Activated T-cell treated with anti-CD3 and anti-CD28 coated beads, Interleukin-2, amount 50 U/mL, for 24 hours (primary cell): ENCODE results near the gene GADD45B.
A peak's percentile ranks its signal among the peaks of the same experiment; 100 is the strongest.
"Not testable (repeated sequence)": the region's sequence is repeated elsewhere in the genome, so short reads cannot be mapped to it uniquely, and the experiment has no call there.

Source experiments
- DNase-seq: peaks from one replicate; pipeline ENCODE4 v3.0.0-alpha.2; 2020
- H3K27ac Mint-ChIP-seq: 2 replicates; pipeline ENCODE4 v1.8.0; 2020; ENCODE audit warnings: mild to moderate bottlenecking, mixed read lengths
- H3K27me3 Mint-ChIP-seq: 2 replicates; pipeline ENCODE4 v1.8.0; 2020; ENCODE audit warnings: mixed read lengths
- H3K36me3 Mint-ChIP-seq: 2 replicates; pipeline ENCODE4 v1.8.0; 2020; ENCODE audit warnings: low read depth, mixed read lengths
- H3K4me1 Mint-ChIP-seq: 2 replicates; pipeline ENCODE4 v1.8.0; 2020; ENCODE audit warnings: low read depth, mixed read lengths
- H3K4me3 Mint-ChIP-seq: 2 replicates; pipeline ENCODE4 v1.8.0; 2020; ENCODE audit warnings: mild to moderate bottlenecking, moderate library complexity, mixed read lengths
- H3K9me3 Mint-ChIP-seq: 2 replicates; pipeline ENCODE4 v1.8.0; 2020; ENCODE audit warnings: mixed read lengths

The GADD45B gene

GRCh38 chr19:2484178-2484937 lies 8.4 kb downstream of the GADD45B start:
- Mint-ChIP-seq H3K36me3 (peaks cover 2% of the 10 kb centered on the region), H3K9me3 (peaks cover 20% of the 10 kb centered on the region), H3K27me3 (peaks cover 18% of the 10 kb centered on the region), H3K4me1 (peaks cover 17% of the 10 kb centered on the region), H3K4me3 (no peak overlapping the region), H3K27ac (no peak overlapping the region)
- DNase-seq: no peak

GRCh38 chr19:2485428-2485827 lies 9.5 kb downstream of the GADD45B start:
- Mint-ChIP-seq H3K9me3 (peaks cover 20% of the 10 kb centered on the region), H3K27ac (no peak overlapping the region), H3K4me3 (no peak overlapping the region), H3K27me3 (peaks cover 28% of the 10 kb centered on the region), H3K36me3 (peaks cover 2% of the 10 kb centered on the region), H3K4me1 (peaks cover 15% of the 10 kb centered on the region)
- no peak for DNase-seq

GRCh38 chr19:2487090-2487489 lies 11.2 kb downstream of the GADD45B start:
- peaks cover 15% of the 10 kb centered on the region for H3K4me1 Mint-ChIP-seq
- H3K27me3 Mint-ChIP-seq: peaks cover 44% of the 10 kb centered on the region
- DNase-seq: no peak
- H3K36me3 Mint-ChIP-seq: peaks cover 2% of the 10 kb centered on the region
- H3K9me3 Mint-ChIP-seq: peaks cover 11% of the 10 kb centered on the region
- H3K4me3 Mint-ChIP-seq: no peak overlapping the region
- no peak overlapping the region for H3K27ac Mint-ChIP-seq

- H3K4me3 Mint-ChIP-seq: no peak overlapping the region
- H3K9me3 Mint-ChIP-seq: peaks cover 8% of the 10 kb centered on the region
- no peak for DNase-seq
- H3K4me1 Mint-ChIP-seq: peaks cover 19% of the 10 kb centered on the region
- no peak overlapping the region for H3K27ac Mint-ChIP-seq
- H3K36me3 Mint-ChIP-seq: no peaks in the 10 kb centered on the region
- peaks cover 51% of the 10 kb centered on the region for H3K27me3 Mint-ChIP-seq
Measured at GRCh38 chr19:2487842-2488241, 11.9 kb downstream of the GADD45B start.

- peaks cover 4% of the 10 kb centered on the region for H3K9me3 Mint-ChIP-seq
- no peak for DNase-seq
- H3K27ac Mint-ChIP-seq: no peak overlapping the region
- H3K36me3 Mint-ChIP-seq: no peaks in the 10 kb centered on the region
- H3K4me1 Mint-ChIP-seq: peaks cover 19% of the 10 kb centered on the region
- no peak overlapping the region for H3K4me3 Mint-ChIP-seq
- H3K27me3 Mint-ChIP-seq: peaks cover 55% of the 10 kb centered on the region
Measured at GRCh38 chr19:2488405-2488941, 12.5 kb downstream of the GADD45B start.

- Mint-ChIP-seq H3K4me3 (peak overlapping the region; percentile 29), H3K27me3 (peaks cover 62% of the 10 kb centered on the region), H3K36me3 (no peaks in the 10 kb centered on the region), H3K4me1 (peaks cover 23% of the 10 kb centered on the region), H3K27ac (no peak overlapping the region), H3K9me3 (no peaks in the 10 kb centered on the region)
- DNase-seq: peak; percentile 50
Measured at GRCh38 chr19:2488942-2489731, 13.2 kb downstream of the GADD45B start.

- H3K4me3 Mint-ChIP-seq: no peak overlapping the region
- no peak for DNase-seq
- no peak overlapping the region for H3K27ac Mint-ChIP-seq
- H3K27me3 Mint-ChIP-seq: peaks cover 66% of the 10 kb centered on the region
- no peaks in the 10 kb centered on the region for H3K36me3 Mint-ChIP-seq
- peaks cover 25% of the 10 kb centered on the region for H3K4me1 Mint-ChIP-seq
- H3K9me3 Mint-ChIP-seq: no peaks in the 10 kb centered on the region
Measured at GRCh38 chr19:2490659-2491058, 14.7 kb downstream of the GADD45B start.

GRCh38 chr19:2491130-2491801 lies 15.3 kb downstream of the GADD45B start:
- Mint-ChIP-seq H3K4me1 (peaks cover 31% of the 10 kb centered on the region), H3K9me3 (no peaks in the 10 kb centered on the region), H3K36me3 (no peaks in the 10 kb centered on the region), H3K27ac (no peak overlapping the region), H3K4me3 (no peak overlapping the region), H3K27me3 (peaks cover 66% of the 10 kb centered on the region)
- no peak for DNase-seq

GRCh38 chr19:2492870-2493269 lies 16.9 kb downstream of the GADD45B start:
- no peak overlapping the region for H3K4me3 Mint-ChIP-seq
- H3K4me1 Mint-ChIP-seq: peaks cover 32% of the 10 kb centered on the region
- H3K27me3 Mint-ChIP-seq: peaks cover 60% of the 10 kb centered on the region

GRCh38 chr19:2493448-2493847 lies 17.5 kb downstream of the GADD45B start:
- Mint-ChIP-seq H3K27me3 (peaks cover 54% of the 10 kb centered on the region), H3K4me1 (peaks cover 30% of the 10 kb centered on the region)
- H3K27ac Mint-ChIP-seq, H3K9me3 Mint-ChIP-seq, H3K4me3 Mint-ChIP-seq, H3K36me3 Mint-ChIP-seq, DNase-seq: not testable (repeated sequence)

More at GRCh38 chr19:2492870-2493269, 16.9 kb downstream of the GADD45B start:
- no peak overlapping the region for H3K27ac Mint-ChIP-seq
- H3K36me3 Mint-ChIP-seq: no peaks in the 10 kb centered on the region
- H3K9me3 Mint-ChIP-seq: no peaks in the 10 kb centered on the region
- DNase-seq: no peak

GRCh38 chr19:2494084-2494446 lies 18.1 kb downstream of the GADD45B start:
- no peak for DNase-seq
- peaks cover 50% of the 10 kb centered on the region for H3K27me3 Mint-ChIP-seq
- no peaks in the 10 kb centered on the region for H3K36me3 Mint-ChIP-seq
- H3K4me1 Mint-ChIP-seq: peaks cover 26% of the 10 kb centered on the region
- H3K9me3 Mint-ChIP-seq: no peaks in the 10 kb centered on the region
- H3K27ac Mint-ChIP-seq: no peak overlapping the region
- peak overlapping the region; percentile 53 for H3K4me3 Mint-ChIP-seq

- peaks cover 24% of the 10 kb centered on the region for H3K4me1 Mint-ChIP-seq
- H3K4me3 Mint-ChIP-seq: peak overlapping the region; percentile 53
- peaks cover 46% of the 10 kb centered on the region for H3K27me3 Mint-ChIP-seq
- H3K27ac Mint-ChIP-seq: no peak overlapping the region
- DNase-seq: peak; percentile 63
- H3K36me3 Mint-ChIP-seq: no peaks in the 10 kb centered on the region
- H3K9me3 Mint-ChIP-seq: no peaks in the 10 kb centered on the region
Measured at GRCh38 chr19:2494447-2495129, 18.7 kb downstream of the GADD45B start.

- H3K9me3 Mint-ChIP-seq: no peaks in the 10 kb centered on the region
- peaks cover 45% of the 10 kb centered on the region for H3K27me3 Mint-ChIP-seq
- no peak overlapping the region for H3K27ac Mint-ChIP-seq
- peak; percentile 50 for DNase-seq
- H3K4me1 Mint-ChIP-seq: peaks cover 20% of the 10 kb centered on the region
- no peaks in the 10 kb centered on the region for H3K36me3 Mint-ChIP-seq
- H3K4me3 Mint-ChIP-seq: peak overlapping the region; percentile 31
Measured at GRCh38 chr19:2495130-2495641, 19.3 kb downstream of the GADD45B start.
